ENCODE data around the gene MCIDAS.

DNA sequence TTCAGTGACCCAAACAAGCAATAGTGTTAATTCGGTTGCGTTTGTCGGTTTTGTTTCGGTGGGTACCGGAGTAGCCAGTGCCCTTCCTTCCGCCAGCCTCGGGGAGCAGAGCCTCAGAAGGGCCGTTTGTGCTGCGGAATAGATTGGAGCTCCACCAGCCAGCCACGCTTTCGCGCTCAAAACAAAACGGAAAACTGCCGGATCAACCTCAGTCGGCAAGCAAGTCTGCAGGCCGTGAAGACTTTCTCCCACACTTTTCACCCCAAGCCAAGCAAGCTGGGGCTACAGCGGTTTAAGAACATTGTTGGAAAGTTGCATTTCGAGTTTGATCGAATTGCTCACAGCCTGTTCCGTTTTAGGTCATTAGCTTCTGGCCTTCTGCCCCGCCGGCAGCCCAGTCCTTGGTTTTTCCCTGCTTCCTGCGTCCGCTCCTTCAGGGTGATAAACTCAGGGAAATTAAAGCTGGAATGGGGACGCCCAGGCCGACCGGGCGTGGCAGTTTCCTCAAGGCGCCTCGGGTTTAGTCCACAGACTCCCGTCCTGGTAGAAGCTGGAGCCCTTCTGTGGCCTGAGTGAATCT, 7.1 kb upstream of the MCIDAS start:
- TF ChIP-seq POLR2A (IDR thresholded peaks at IDR 0.05) (no peak), POLR2AphosphoS5 (IDR thresholded peaks at IDR 0.05) (no peak), EP300 (IDR thresholded peaks at IDR 0.05) (no peak)
- TF ChIP-seq, protein P1, sequence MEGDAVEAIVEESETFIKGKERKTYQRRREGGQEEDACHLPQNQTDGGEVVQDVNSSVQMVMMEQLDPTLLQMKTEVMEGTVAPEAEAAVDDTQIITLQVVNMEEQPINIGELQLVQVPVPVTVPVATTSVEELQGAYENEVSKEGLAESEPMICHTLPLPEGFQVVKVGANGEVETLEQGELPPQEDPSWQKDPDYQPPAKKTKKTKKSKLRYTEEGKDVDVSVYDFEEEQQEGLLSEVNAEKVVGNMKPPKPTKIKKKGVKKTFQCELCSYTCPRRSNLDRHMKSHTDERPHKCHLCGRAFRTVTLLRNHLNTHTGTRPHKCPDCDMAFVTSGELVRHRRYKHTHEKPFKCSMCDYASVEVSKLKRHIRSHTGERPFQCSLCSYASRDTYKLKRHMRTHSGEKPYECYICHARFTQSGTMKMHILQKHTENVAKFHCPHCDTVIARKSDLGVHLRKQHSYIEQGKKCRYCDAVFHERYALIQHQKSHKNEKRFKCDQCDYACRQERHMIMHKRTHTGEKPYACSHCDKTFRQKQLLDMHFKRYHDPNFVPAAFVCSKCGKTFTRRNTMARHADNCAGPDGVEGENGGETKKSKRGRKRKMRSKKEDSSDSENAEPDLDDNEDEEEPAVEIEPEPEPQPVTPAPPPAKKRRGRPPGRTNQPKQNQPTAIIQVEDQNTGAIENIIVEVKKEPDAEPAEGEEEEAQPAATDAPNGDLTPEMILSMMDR (IDR thresholded peaks at IDR 0.05): no peak

Measured in stomach (tissue), 4 donors.